Measurements from ENCODE around the gene SAMD9L.
A peak's percentile ranks its signal among the peaks of the same experiment; 100 is the strongest.

The SAMD9L gene

DNA sequence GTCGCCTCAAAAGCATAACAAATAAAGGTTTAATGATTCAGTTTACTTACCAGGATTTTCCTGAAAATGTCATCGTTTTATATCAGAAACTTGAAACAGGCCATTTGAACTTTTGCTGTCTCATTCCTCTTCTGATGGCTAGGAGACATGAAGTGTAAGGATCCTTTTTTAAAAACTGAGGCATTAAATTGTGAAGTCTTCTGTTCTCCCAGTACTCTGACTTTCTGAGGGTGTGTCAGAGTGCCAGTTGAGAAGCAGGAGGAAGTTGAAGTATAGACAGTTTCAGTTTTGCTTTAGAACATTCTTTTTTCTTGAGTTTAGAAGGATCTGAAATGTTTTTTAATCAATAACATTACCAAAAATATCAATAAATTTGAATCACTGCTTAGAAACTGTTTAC is at the start of gene SAMD9L:
TSS of gene SAMD9L (minus strand) at position 242 of the 400 bp plus-strand sequence. CDS start 12,414 bp downstream, outside the sequence.
- DNase-seq, result no peak

DNA sequence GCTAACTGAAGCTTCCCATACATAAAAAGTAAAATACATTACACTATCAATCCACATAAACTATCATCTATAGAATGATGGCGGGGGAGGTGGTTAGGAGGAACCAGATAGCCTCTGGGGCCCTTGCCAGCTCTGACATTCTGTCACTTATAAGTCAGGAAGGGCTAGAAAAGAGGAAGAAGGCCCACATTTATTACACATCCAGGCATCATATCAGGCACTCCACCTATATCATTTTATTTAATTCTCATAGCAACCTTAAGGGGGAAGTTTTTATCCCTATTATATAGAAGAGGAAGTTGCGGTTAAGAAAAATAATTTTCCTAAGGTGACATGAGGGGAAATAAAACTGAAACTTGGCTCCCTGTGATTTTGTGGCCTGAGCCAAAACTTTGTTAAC is 48.2 kb upstream of the SAMD9L start:
- DNase-seq, result no peak

DNA sequence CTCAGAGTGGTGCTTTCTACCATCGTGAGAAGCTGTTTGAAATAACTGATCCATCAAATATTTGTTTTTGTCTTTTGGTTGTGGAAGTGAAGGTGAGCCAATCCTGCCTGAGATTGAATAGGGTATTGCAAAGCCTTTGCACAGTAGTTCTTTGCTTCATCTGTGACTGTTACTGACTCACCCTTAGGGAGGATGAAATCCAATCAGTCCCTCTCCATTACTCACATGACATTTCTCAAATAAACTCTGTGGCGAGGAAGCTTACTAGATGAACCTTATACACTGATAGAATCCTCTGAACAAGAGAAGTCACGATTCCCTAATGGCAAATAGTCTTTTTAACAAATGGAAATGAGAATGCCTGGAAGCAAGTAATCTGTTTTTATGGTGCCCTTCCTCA is 46.2 kb upstream of the SAMD9L start:
- DNase-seq, result no peak

DNA sequence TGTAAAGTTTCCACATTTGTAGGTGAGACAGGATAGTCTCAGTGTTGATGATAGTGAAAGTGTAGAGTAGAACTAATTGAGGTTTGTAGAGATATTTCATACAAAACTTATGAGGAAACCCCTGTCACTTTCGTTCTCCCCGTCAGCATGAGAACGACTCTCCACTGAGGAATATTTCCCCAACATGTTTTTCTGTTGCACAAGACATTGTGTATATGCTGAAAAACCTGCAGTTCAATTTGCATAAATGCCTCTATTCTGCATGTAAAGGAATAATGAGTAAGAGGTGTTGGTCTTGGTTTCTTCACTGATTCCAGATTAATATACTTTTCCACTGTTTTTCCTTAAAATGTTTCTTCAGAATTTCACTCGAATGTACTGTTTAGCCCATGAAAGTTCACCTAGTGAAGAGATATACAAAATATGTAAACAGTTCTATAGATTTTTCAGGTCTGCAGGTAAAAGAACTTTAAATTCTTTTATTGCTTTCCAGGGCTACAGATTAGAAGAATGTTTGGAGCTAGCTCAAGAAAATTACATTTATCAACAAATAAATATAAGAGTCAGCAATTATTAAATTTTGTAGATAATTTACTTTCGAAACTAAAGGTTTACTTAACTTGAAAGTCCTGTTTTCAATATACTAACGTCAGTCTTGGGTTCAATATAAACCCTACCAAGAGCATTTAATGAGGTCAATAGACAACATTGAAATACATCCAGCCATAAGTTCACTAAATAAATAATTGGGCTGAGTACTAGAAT is 40.9 kb upstream of the SAMD9L start:
- DNase-seq, result no peak

DNA sequence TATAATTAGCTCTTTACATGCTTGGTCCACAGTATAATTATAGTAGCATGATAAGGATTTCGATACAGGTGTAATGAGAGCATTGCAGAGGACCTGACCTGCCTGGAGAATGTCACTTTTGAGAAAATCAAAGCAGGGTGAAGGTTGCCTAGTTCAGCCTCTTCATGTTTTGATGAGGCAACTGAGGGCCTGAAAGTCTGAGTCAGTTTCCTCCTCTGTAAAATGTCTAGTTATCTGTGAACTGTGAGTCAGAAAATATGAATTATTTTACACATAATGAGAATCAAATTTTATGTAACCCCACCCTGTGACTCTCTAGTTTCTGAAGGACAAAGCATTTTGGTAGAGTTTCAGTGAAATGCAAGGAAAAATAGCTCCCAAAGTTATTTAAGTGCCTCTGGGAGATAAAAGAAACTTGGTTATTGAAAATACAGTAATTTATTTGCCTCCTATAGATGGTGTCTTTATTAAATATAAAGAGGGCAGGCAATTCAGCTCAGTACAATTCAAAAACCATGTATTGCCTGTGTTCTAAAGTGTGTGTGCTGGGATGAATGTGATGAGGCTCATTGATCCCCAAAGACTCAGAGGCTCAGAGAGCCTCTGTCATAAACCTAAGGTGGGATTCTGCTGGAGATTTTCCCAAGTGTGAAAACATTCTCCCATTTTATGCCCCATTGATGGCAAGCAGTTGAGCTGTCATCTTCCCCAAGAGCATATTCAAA is 37.3 kb upstream of the SAMD9L start:
- no peak for DNase-seq

DNA sequence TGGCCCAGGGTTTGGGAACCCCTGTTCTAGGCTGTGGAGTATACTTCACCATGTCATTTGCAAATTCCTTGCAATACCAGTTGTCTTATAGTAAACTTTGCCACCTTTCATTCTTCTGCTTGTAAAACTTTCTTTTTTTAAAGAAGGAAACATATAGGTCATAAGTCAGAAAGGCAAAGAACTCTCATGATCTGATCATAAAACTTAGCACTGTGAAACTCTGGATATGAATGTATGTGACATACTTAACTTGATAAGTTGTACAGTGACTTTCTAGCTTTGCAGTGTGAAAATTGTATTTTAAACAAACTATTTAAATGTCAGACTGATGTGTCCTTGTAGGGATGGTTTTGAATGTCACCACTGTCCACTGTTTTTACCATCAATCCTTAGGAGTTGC is 31.0 kb upstream of the SAMD9L start:
- no peak for DNase-seq

DNA sequence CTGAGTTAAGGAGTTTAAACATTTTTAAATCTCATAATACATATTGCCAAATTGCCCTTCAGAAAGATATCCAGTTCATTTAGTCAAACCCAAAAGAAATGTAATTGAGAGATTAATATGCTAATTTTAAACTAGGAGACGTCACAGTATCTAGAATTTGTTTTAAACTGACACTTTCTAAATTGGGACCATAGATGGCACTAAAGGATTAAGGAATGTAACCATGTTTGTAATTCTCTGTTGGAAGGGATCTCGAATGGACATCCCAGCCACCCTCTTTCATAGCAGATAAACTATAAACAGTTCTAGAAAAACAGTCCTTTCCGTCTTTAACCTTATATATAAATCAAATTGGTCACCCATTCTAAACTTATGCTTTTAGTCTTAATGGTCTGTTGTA is 30.0 kb upstream of the SAMD9L start:
- DNase-seq, result no peak

DNA sequence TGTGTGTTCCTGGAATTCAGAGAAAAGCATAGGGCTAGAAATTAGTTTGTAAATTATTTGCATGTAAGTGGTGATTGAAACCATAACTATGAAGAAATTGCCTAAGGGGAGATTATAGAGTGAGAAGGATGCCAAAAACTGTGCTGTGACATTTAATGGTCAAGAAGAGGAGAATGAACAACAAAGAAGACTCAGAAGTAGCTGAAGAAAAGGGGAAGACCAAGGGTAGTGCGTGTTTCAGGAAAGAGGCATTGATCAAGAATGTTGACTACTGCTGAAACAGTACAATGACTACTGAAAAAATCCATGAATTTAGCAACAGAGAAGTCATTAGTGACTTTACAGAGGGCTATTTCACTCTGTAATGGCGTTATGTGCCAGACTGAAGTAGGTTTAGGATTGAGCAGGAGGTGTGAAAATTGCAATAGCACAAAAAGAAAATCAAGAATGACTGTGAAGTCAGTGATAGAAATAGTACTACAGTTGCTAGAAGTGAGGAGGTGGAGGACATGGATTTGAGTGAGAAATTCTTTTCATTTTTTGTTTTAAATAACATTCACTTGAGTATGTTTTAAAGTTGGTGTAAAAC is 28.9 kb upstream of the SAMD9L start:
- DNase-seq, result peak; percentile 62

DNA sequence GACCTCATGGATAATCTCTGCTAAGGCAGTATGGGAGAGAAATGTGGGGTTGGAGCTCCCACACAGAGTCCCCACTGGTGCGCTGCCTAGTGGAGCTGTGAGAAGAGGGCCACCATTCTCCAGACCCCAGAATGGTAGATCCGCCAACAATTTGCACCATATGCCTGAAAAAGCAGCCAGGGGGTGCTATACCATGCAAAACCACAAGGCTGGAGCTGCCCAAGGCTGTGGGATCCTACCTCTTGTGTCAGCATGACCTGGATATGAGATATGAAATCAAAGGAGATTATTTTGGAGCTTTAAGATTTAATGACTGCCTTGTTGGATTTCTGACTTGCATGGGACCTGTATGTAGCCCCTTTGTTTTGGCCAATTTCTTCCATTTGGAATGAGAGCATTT is 27.0 kb upstream of the SAMD9L start:
- no peak for DNase-seq

DNA sequence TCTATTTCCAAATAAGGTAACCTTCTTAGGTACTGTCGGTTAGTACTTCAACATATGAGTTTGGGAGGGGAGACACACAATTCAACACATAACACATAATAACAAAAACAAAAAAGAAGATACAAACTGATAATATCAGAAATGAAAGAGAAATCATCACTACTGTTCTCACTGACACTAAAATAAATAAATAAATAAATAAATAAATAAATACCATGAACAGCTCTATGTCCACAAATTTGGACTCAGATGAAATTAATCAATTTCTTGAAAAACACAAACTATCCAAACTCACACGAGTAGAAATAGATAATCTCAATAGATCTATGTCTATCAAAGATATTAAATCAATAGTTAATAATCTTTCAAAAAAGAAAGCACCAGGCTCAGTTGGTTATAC is 24.5 kb upstream of the SAMD9L start:
- DNase-seq, result no peak

DNA sequence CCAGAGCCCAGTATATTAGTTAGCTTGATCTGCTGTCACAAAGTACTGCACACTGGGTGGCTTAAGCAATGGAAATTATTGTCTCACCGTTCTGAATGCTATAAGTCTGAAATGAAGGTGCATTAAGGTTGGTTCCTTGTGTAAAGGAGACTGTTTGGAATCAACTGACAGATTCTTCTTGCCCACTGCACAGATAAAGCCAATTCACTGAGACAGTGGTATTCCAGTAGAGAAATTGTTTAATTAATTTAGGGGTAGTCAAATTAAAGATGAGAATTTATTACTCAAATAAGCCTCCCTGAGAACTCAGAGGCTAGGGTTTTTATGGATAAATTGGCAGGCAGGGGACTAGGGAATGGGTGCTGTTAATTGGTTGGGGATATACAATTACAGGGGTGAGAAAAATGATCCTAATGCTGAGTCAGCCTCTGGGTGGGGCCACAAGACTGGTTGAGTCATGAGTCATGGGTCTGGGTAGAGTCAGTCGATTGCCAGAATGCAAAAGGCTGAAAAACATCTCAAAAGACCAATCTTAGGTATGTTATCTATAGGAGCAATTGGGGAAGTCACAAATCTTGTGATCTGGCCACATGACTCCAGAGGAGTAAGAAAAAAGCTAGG is 23.5 kb upstream of the SAMD9L start:
- no peak for DNase-seq

DNA sequence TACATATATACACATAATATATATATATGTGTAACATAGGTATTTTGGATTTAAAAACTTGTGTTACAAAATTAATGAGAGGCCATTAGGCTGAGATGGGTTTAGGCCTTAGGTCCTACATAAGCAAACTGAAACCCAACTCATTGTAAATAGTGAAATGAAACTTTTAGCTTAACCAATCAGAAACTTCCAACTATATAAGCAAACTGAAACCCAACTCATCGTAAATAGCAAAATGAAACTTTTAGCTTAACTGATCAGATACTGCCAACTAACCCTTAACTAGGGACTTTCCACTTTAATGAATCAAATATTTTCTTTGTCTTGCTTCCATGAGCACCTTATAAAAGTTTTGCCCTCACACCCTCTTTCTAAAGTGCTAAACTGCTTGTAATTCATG is 17.3 kb upstream of the SAMD9L start:
- DNase-seq, result no peak

DNA sequence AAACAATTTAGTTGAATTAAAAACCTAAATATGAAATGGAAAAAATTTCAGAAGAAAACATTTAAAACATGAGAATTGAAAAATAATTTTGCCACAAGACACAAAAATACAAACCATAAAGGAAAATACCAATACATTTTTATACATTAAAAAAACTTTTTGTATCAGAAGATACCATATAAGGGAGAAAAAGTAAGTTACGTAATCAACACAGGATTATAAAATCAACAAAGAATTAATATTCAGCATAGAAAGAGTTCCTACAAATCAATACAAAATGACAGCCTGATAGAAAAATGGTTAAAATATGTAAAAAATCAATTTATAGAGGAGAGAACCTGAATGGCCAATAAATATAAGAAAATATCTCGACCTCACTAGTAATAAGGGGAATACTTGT is 16.6 kb upstream of the SAMD9L start:
- no peak for DNase-seq

DNA sequence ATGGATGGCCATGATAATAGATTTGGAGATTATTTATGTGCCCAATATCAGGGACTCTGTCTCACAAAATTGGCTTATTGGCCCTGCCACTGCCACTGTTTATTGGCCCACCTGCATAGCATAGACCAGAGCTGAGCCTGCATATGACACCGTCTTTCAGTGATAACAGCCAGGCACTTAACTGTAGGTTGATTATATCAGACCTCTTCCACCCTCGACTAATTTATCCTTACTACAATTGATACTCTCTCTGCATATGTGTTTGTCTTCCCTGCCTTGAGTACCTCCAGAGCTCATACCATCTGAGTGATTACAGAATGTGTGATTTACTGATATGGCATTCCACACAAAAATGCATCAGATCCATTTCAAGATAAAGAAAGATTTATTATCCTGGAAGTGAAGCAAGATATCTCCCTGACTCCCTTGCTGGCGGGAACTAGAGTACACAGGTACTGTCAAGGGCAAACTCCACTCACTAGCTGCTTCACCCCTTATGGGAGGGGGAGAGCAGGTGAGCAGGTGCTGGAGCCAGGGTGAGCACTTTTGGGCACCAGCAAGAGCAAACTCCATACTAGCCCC is 13.1 kb upstream of the SAMD9L start:
- no peak for DNase-seq

DNA sequence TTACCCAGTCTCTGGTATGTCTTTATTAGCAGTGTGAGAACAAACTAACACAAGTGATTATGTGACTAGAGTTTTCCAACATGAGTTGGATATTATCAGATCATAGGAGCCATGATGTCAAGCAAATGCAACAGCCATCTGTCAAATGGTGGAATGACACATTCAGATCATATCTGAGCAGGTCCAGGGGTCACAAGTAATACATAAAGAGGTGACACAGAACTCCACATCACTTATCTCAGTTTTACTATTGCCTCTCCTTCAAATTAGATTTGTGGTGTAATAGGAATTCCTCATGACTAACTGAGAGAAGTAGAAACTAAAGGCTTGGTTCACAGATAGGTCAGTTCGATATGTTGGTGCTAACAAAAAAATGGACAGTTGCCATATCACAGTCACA is 12.2 kb upstream of the SAMD9L start:
- DNase-seq, result no peak

DNA sequence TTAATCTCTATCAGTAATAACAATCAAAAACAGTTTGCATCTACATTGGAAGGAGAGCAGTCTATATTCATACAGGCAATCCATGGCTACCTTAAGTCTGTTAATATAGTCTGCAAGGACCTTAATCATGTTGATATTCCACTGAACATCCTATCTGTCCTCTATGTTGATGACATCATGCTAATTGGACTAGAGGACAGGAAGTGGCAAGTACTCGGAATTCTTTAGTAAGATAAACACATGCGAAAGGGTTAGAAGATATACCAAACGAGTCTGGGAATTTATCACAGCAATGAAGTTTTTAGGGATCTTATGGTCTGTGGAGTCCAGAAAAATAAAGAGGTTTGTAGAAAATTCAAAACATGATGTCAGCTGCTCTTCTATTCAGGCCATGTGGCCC is 11.3 kb upstream of the SAMD9L start:
- no peak for DNase-seq

DNA sequence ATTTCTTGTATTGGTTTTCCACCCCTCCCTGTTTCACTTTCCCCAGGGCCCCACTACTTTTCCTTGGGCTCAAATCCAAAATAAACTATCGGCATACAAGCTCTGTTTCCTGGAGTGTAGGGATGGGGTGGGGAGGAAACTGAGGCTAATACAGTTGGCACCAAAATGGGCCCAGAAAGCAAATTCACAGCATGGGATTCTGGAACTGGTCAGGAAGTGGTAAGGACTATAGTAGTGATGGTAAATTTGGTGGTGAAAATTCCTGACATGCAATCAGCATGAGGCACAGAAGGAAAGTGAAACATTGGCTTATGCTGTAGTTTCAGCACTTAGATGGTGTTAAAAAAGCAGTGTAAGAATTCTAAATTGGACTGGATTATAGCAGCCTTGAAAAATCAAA is 8.7 kb upstream of the SAMD9L start:
- no peak for DNase-seq

DNA sequence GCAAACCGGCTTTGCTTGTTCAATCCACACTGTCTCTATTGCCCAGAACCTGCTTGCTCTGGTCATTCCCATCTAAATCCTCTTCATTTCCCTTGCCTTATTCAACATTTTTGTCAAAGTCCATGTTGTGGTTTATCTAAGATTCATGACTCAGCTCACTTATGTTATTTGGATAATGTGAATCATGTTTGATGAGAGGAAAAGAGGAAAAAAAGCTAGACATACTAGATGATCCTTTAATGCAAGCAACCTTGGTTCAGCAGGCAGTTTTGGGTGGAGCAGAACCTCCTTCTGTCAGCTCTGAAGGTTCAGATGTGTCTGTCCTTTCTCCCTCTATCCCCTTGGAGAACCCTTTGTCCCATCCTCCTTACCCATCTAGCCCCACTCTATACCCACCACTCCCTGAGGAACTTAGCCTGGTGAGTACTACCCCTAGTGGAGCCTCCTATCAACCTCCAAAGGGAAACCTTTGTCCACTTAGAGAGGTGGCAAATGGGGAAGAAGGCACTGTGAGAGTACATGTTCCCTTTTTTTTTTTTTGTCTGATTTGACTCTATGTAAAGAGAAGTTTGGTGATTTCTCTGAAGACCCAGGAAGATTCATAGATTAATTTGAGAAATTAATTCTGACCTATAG is 2.1 kb upstream of the SAMD9L start:
- no peak for DNase-seq

DNA sequence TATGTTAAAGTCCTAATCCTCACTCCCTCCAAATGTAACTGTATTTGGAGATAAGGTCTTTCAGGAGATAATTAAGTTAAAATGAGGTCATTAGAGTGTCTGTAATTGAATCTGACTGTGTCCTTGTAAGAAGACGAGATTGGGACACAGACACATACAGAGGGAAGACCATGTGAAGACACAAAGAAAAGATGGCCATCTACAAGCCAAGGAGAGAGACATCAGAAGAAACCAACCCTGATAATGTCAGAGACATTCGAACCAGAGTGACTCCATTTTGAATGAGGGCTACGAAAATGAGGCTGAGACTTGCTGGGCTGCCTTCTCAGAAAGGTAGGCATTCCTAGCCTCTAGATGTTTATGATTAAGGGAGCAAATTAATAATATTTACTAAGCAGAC is 542 bp upstream of the SAMD9L start:
- DNase-seq, result no peak

DNA sequence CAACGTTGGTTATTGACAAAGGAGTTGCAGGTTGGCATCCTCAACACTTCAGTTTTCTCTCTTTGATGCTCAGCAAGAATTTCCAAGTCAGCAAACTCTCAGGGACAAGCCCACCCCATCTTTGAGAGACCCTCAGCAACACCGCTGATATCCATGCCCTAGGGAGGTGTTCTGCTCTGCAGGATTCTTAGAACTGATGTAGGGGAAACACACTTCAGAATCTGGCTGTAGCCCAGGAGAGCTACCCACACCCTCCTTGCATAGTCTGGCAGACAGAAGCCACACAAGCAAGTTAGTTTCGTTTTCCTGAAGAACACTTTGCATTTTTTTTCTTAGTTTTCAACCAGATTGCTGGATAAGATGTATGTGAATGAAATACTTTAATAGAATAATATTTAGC is 822 bp downstream of the SAMD9L start:
- DNase-seq, result no peak

DNA sequence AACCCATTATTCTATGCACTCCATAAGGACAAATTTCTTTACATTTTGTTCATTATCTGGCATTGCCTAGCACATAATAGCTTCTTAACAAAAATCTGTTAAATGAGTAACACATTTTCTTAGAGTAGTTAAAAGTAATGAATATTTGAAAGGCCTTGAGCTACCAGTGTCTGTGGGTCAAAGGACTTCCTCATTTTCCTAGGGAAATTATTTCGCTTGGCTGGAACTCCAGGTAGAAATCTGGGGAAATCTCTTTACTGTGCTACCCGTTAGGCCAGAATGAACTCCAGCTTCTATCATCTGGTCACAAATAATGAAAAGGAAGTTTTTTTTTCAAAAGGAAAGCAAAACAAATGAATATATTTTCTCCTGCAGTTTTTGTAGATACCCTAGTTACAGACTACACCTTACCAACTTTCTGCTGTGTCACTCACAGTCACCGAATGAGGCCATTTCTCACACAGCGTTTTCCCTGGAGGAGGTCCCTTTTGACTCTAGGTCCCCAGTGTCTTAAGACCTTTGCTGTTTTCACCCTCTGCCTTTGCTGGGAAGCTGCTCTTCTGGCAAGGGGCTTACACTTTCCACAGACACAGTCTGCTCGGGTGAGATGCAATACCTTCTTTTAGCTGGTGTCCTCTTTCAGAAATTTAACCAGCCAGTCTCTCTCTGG is 1.6 kb downstream of the SAMD9L start:
- DNase-seq, result no peak

DNA sequence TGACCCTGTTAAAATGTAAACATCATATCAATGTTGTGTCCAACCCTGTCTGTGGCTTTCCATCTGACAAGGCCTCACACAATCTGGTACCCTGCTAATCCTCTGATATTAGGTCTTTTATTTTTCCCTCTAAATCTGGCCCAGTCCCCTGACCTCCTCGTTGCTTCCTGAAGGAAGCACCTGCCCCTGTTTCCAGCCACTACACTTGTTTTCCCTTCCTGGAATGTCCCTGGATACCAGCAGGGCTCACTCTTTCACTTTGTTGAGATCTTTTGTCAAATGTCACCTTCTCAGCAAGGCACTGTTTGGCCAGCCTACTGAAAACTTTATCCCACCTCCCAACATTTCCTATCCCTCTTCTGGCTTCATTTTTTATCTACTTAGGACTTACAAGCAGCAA is 2.1 kb downstream of the SAMD9L start:
- DNase-seq, result no peak
